Uterus (tissue), 2 donors: Measurements from ENCODE around the gene TSPAN11.
"Not testable (repeated sequence)": the region's sequence is repeated elsewhere in the genome, so short reads cannot be mapped to it uniquely, and the experiment has no call there.

ENCODE experiments used
- CTCF ChIP-seq, 4 experiments: fragments of 200-600 bp in 2 of 4; fragments of 450-650 bp in 2 of 4; sonication (generic) in 2 of 4; IDR thresholded peaks; one replicate each; pipeline ENCODE4 v1.5.1; 2016 to 2019; ENCODE audit warnings: antibody characterized with exemption in 4 of 4, mild to moderate bottlenecking in 2 of 4, moderate library complexity in 1 of 4
- POLR2A ChIP-seq, 2 donors: fragments of 450-650 bp; IDR thresholded peaks; one replicate each; pipeline ENCODE4 v1.6.1; 2016; ENCODE audit warnings: antibody characterized with exemption in 2 of 2, mild to moderate bottlenecking in 1 of 2, moderate library complexity in 1 of 2

- not testable (repeated sequence) for TF ChIP-seq CTCF, POLR2A (IDR thresholded peaks at IDR 0.05)
Measured at GRCh38 chr12:30894531-30894930, 32.0 kb upstream of the TSPAN11 start.
